K562 (cell line): ENCODE results near the gene SLC5A2. TPM values are rescaled to one million over a fixed set of nuclear protein-coding genes. Genes with fewer than 3 reads are reported as not detected.
A peak's percentile ranks its signal among the peaks of the same experiment; 100 is the strongest.

Experiments
- ARHGAP35 ChIP-seq: fragments of 450-650 bp; IDR thresholded peaks from 2 replicates; pipeline ENCODE4 v1.6.1; 2018; ENCODE audit not compliant: partially characterized antibody
- CAMTA2 ChIP-seq: fragments of 250-450 bp; sonication (Bioruptor Pico); conservative IDR thresholded peaks from 2 replicates; pipeline ENCODE4 v1.5.1; 2022
- CREB1 ChIP-seq, 2 experiments: sonication (generic) in 1 of 2; formaldehyde crosslinking in 1 of 2; IDR thresholded peaks; 2 replicates each; pipeline versions ENCODE4 v1.6.1 to v1.8.0; 2012 to 2022; ENCODE audit warnings: inconsistent platforms in 1 of 2, mild to moderate bottlenecking in 1 of 2, missing genetic modification reagents in 1 of 2, moderate library complexity in 1 of 2
- DIDO1 ChIP-seq: fragments of 450-650 bp; IDR thresholded peaks from 2 replicates; pipeline ENCODE4 v1.6.1; 2016; ENCODE audit warnings: low read depth, missing biosample characterization, missing genetic modification characterization
- E2F8 ChIP-seq: fragments of 450-650 bp; IDR thresholded peaks from 2 replicates; pipeline ENCODE4 v1.7.1; 2018; ENCODE audit warnings: mild to moderate bottlenecking, low read depth; ENCODE audit not compliant: partially characterized antibody
- ELF1 ChIP-seq: fragments of 200-800 bp; sonication (Bioruptor generic); IDR thresholded peaks from 2 replicates; pipeline ENCODE4 v1.6.1; 2016; ENCODE audit warnings: missing genetic modification characterization, missing compliant biosample characterization
- EP400 ChIP-seq: fragments of 450-650 bp; IDR thresholded peaks from 2 replicates; pipeline ENCODE4 v1.6.1; 2017; ENCODE audit warnings: antibody characterized with exemption, mild to moderate bottlenecking, moderate library complexity
- FOXM1 ChIP-seq, 2 experiments: fragments of 450-650 bp in 1 of 2; sonication (generic) in 1 of 2; formaldehyde crosslinking in 1 of 2; IDR thresholded peaks; 2 replicates each; pipeline versions ENCODE4 v1.6.1 to v1.9.0; 2017 to 2022; ENCODE audit warnings: low read depth in 2 of 2, mild to moderate bottlenecking in 2 of 2, missing genetic modification reagents in 1 of 2, moderate library complexity in 1 of 2
- FOXP4 ChIP-seq: sonication (generic); formaldehyde crosslinking; IDR thresholded peaks from 2 replicates; pipeline ENCODE4 v1.8.0; 2022; ENCODE audit warnings: mild to moderate bottlenecking, missing genetic modification reagents, borderline replicate concordance
- GTF2A2 ChIP-seq: IDR thresholded peaks from 2 replicates; pipeline ENCODE4 v1.6.1; 2016; ENCODE audit warnings: mild to moderate bottlenecking, missing genetic modification characterization, missing compliant biosample characterization
- HLTF ChIP-seq: fragments of 450-650 bp; IDR thresholded peaks from 2 replicates; pipeline ENCODE4 v1.6.1; 2016
- HNRNPK ChIP-seq: fragments of 200-400 bp; formaldehyde crosslinking; IDR thresholded peaks from one replicate; pipeline ENCODE4 v1.6.1; 2018; ENCODE audit warnings: mild to moderate bottlenecking, low read depth, low read length; ENCODE audit not compliant: poor library complexity, severe bottlenecking
- MCM5 ChIP-seq: fragments of 450-650 bp; IDR thresholded peaks from 2 replicates; pipeline ENCODE4 v1.6.1; 2016; ENCODE audit warnings: low read depth
- MECOM ChIP-seq: fragments of 250-450 bp; sonication (Bioruptor Pico); IDR thresholded peaks from 2 replicates; pipeline ENCODE4 v1.8.0; 2022; ENCODE audit warnings: inconsistent platforms
- RFX1 ChIP-seq: fragments of 450-650 bp; IDR thresholded peaks from 2 replicates; pipeline ENCODE4 v1.6.1; 2016; ENCODE audit warnings: mild to moderate bottlenecking, moderate library complexity
- TAF1 ChIP-seq: IDR thresholded peaks from 2 replicates; pipeline ENCODE4 v1.6.1; 2011; ENCODE audit warnings: mild to moderate bottlenecking, low read length, moderate library complexity; ENCODE audit not compliant: insufficient read depth, control insufficient read depth, severe bottlenecking; ENCODE audit errors: extremely low read depth
- TAF7 ChIP-seq: fragments of 450-650 bp; IDR thresholded peaks from 2 replicates; pipeline ENCODE4 v1.6.1; 2016; ENCODE audit warnings: missing genetic modification characterization, missing compliant biosample characterization
- ZNF146 ChIP-seq: IDR thresholded peaks from one replicate; pipeline ENCODE4 v1.6.1; 2018; ENCODE audit warnings: missing compliant biosample characterization; ENCODE audit not compliant: unreplicated experiment
- ZNF3 ChIP-seq: fragments of 250-450 bp; sonication (Bioruptor Pico); IDR thresholded peaks from 2 replicates; pipeline ENCODE4 v1.5.0; 2021; ENCODE audit warnings: mild to moderate bottlenecking, moderate library complexity
- ZNF561 ChIP-seq: fragments of 450-650 bp; formaldehyde crosslinking; conservative IDR thresholded peaks from 2 replicates; pipeline ENCODE4 v1.4.0; 2020; ENCODE audit warnings: mild to moderate bottlenecking, moderate library complexity
- polyA plus RNA-seq, 8 experiments: library from polyadenylated mRNA; depleted of rRNA in 4 of 8; stranded (reverse) in 5 of 8; unstranded in 3 of 8; fragments of >200 nt; fragmentation: Nextera tagmentation in 2 of 8; fragmentation: Illumina TruSeq in 1 of 8; extraction: Ambion mirVana in 2 of 8; extraction: Trizol in 1 of 8; gene quantifications; 2 replicates each; pipeline versions ENCODE4 v1.2.1 to v1.2.3, GENCODE V29; 2011 to 2014; ENCODE audit warnings: inconsistent platforms in 1 of 8, missing spikeins in 1 of 8
- total RNA-seq, 7 experiments: library from RNA; depleted of rRNA in 6 of 7; stranded (reverse); fragments of >200 nt in 6 of 7; fragmentation: Illumina TruSeq in 2 of 7; extraction: Trizol in 2 of 7; gene quantifications; 2 replicates each; pipeline versions ENCODE4 v1.2.1 to v1.2.3, GENCODE V29; 2011 to 2021; ENCODE audit warnings: low replicate concordance in 1 of 7
- TF ChIP-seq, protein P1 (sequence below), 2 experiments: fragments of 200-800 bp in 1 of 2; sonication (Bioruptor generic) in 1 of 2; sonication (generic) in 1 of 2; formaldehyde crosslinking in 1 of 2; IDR thresholded peaks in 1 of 2; conservative IDR thresholded peaks in 1 of 2; 2 replicates each; pipeline versions ENCODE4 v1.5.0 to v1.6.1; 2016 to 2020; ENCODE audit warnings: missing compliant biosample characterization in 1 of 2, missing genetic modification characterization in 1 of 2, missing genetic modification reagents in 1 of 2

Gene SLC5A2
- total and polyA plus RNA-seq, 9 of the 15 experiments (the other 6 are each of a cell fraction or from before 2014, with no cell fraction given), result 0.07 to 2.7 (median 2.2) TPM; not detected in 6

DNA sequence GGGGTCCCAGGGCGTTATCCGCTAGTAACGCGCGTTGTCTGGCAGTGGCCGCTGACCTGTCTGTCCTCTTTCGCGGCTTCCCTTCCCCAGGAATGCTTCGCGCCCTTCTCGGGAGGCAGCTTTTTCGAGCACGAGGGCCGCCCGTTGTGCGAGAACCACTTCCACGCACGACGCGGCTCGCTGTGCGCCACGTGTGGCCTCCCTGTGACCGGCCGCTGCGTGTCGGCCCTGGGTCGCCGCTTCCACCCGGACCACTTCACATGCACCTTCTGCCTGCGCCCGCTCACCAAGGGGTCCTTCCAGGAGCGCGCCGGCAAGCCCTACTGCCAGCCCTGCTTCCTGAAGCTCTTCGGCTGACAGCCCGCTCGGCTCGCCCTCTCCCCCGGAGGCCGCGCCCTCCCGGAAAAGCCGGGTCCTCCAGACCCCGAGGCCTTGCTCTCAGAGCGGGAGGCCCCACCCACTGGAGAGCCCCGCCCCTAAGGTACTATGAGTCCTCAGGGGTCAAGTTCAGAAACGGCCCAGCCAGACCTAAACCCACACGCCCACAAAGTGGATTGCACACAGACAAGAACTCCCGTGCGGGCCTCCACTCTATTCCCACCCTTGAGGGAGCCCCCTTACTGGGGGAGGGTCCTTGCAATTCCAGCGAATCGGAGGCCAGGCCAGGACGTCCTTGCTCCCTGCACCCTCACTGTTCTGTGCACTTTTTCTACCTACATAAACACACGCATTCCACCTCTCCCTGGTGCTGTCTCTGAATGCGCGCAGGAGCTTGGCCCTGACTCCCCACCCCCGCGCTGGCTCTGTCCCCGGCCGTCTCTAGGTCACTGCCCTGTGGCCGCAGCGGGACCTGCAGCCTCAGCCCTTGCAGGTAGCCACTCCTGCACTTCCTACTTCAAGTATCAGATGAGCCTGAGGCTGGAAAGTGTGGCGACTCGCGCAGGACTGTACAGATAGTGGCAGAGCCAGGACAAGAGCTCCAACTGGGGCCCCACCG lies 5.4 kb upstream of the SLC5A2 start (continued):
- TF ChIP-seq E2F8 (peak; percentile 32), TAF1 (peak; percentile 32), MECOM (CRISPR knock-in tag) (no peak), HLTF (no peak), RFX1 (no peak; the same call in 1 of the 2 replicates), ARHGAP35 (no peak), EP400 (peak; percentile 47), ZNF561 (CRISPR knock-in tag) (no peak), ELF1 (tag) (peak; percentile 55), FOXM1 (IDR thresholded peaks at IDR 0.05; ENCODE audit: low read depth) (no peak), FOXM1 (CRISPR knock-in tag; IDR thresholded peaks at IDR 0.05; ENCODE audit: low read depth) (no peak), GTF2A2 (no peak), CAMTA2 (CRISPR knock-in tag) (no peak), TAF7 (tag) (no peak), FOXP4 (CRISPR knock-in tag) (no peak), ZNF3 (CRISPR knock-in tag) (no peak), DIDO1 (no peak), MCM5 (no peak), CREB1 (IDR thresholded peaks at IDR 0.05) (no peak), CREB1 (CRISPR knock-in tag; IDR thresholded peaks at IDR 0.05) (no peak; the same call in 1 of the 2 replicates), ZNF146 (CRISPR knock-in tag) (no peak), HNRNPK (no peak)
- TF ChIP-seq, protein P1, sequence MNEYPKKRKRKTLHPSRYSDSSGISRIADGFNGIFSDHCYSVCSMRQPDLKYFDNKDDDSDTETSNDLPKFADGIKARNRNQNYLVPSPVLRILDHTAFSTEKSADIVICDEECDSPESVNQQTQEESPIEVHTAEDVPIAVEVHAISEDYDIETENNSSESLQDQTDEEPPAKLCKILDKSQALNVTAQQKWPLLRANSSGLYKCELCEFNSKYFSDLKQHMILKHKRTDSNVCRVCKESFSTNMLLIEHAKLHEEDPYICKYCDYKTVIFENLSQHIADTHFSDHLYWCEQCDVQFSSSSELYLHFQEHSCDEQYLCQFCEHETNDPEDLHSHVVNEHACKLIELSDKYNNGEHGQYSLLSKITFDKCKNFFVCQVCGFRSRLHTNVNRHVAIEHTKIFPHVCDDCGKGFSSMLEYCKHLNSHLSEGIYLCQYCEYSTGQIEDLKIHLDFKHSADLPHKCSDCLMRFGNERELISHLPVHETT (CRISPR knock-in tag; conservative IDR thresholded peaks at IDR 0.05 in 1 of 2, IDR thresholded peaks at IDR 0.05 in 1 of 2), result 0 out of 4 replicates have a peak, but pooled peaks of 1 of the 2 experiments have one; percentile 49
